Smooth muscle cell (in vitro differentiated cells): ENCODE results near the gene METRNL. TPM values are rescaled to one million over a fixed set of nuclear protein-coding genes. Genes with fewer than 3 reads are reported as not detected.

Experiments
- DNase-seq: peaks from one replicate; lab custom pipeline; 2025; ENCODE audit not compliant: unreplicated experiment; lab: John Stamatoyannopoulos, UW
- H2AFZ ChIP-seq: fragments of 200-600 bp; sonication (generic); 2 replicates; pipeline ENCODE4 v1.6.0; 2016; ENCODE audit warnings: antibody characterized with exemption, low read depth, mild to moderate bottlenecking
- H3F3A ChIP-seq: fragments of 200-600 bp; sonication (generic); 2 replicates; pipeline ENCODE4 v1.6.0; 2017; ENCODE audit warnings: antibody characterized with exemption, low read depth
- H3K27ac ChIP-seq: fragments of 200-600 bp; sonication (generic); 2 replicates; pipeline ENCODE4 v1.5.1; 2016; ENCODE audit warnings: low read depth, mild to moderate bottlenecking
- H3K27me3 ChIP-seq: fragments of 200-600 bp; sonication (generic); 2 replicates; pipeline ENCODE4 v1.6.1; 2016; ENCODE audit warnings: low read depth, mild to moderate bottlenecking
- H3K36me3 ChIP-seq: fragments of 200-600 bp; sonication (generic); 2 replicates; pipeline ENCODE4 v1.5.1; 2016; ENCODE audit warnings: low read depth
- H3K4me1 ChIP-seq: fragments of 200-600 bp; sonication (generic); 2 replicates; pipeline ENCODE4 v1.5.1; 2016; ENCODE audit warnings: low read depth
- H3K4me2 ChIP-seq: fragments of 200-600 bp; sonication (generic); 2 replicates; pipeline ENCODE4 v1.6.0; 2016; ENCODE audit warnings: mild to moderate bottlenecking
- H3K4me3 ChIP-seq: fragments of 200-600 bp; sonication (generic); 2 replicates; pipeline ENCODE4 v1.5.1; 2016; ENCODE audit warnings: mild to moderate bottlenecking
- H3K79me2 ChIP-seq: fragments of 200-600 bp; sonication (generic); 2 replicates; pipeline ENCODE4 v1.6.0; 2016; ENCODE audit warnings: low read depth, mild to moderate bottlenecking
- H3K9ac ChIP-seq: fragments of 200-600 bp; sonication (generic); 2 replicates; pipeline ENCODE4 v1.6.0; 2016; ENCODE audit warnings: low read depth
- H3K9me3 ChIP-seq: fragments of 200-600 bp; sonication (generic); replicated peaks from 2 replicates; pipeline ENCODE4 v1.5.1; 2016; ENCODE audit warnings: low read depth
- H4K20me1 ChIP-seq: fragments of 200-600 bp; sonication (generic); 2 replicates; pipeline ENCODE4 v1.6.0; 2016; ENCODE audit warnings: low read depth
- WGBS: methylation state at CpG from one replicate; pipeline ENCODE4 v1.1.7; 2016; ENCODE audit warnings: low lambda C conversion rate; 5-methylcytosine and 5-hydroxymethylcytosine counted together
- polyA plus RNA-seq: library from polyadenylated mRNA; unstranded; fragments of >200 nt; fragmentation: Nextera tagmentation; extraction: Ambion mirVana; gene quantifications from 2 replicates; pipeline ENCODE4 v1.2.1, GENCODE V29; 2016
- total RNA-seq: library from RNA; depleted of rRNA; stranded (reverse); fragments of >200 nt; gene quantifications from 2 replicates; pipeline ENCODE4 v1.2.3, GENCODE V29; 2014
- TF ChIP-seq, protein P1 (sequence below): fragments of 200-600 bp; sonication (generic); IDR thresholded peaks from 2 replicates; pipeline ENCODE4 v1.5.1; 2017; ENCODE audit warnings: borderline replicate concordance, mild to moderate bottlenecking, antibody characterized with exemption; ENCODE audit not compliant: insufficient read depth, poor library complexity, severe bottlenecking

The METRNL gene
- total and polyA plus RNA-seq, 2 experiments from 2014 or later: 55.6 to 98.1 TPM

DNA sequence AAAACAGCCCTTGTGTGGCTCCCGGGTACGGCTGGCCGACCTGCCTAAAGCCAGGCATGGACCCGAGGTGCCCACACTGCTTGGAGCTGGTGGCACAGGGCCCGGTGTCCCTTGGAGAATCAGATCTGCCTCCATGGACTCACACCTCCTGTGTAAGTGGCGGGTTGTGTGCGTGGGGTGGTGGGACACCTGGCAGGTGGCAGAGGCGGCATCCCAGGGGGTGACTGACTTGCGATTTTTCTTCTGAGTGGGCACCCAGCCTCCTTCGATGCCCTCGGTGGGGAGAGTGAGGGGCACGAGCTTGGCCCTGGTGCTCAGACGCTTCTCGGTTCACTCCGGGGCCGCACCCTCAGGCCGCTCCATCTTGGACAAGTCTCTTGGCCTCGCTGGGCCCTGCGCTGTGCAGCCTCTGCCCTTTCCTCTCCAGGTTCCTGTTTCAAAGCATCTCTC lies 35.8 kb downstream of the METRNL start:
- peaks cover 1% of the 10 kb centered on the region for H3K27me3 ChIP-seq
- 98% methylated on average over 19 of the region's 19 CpGs for WGBS
- TF ChIP-seq, protein P1, sequence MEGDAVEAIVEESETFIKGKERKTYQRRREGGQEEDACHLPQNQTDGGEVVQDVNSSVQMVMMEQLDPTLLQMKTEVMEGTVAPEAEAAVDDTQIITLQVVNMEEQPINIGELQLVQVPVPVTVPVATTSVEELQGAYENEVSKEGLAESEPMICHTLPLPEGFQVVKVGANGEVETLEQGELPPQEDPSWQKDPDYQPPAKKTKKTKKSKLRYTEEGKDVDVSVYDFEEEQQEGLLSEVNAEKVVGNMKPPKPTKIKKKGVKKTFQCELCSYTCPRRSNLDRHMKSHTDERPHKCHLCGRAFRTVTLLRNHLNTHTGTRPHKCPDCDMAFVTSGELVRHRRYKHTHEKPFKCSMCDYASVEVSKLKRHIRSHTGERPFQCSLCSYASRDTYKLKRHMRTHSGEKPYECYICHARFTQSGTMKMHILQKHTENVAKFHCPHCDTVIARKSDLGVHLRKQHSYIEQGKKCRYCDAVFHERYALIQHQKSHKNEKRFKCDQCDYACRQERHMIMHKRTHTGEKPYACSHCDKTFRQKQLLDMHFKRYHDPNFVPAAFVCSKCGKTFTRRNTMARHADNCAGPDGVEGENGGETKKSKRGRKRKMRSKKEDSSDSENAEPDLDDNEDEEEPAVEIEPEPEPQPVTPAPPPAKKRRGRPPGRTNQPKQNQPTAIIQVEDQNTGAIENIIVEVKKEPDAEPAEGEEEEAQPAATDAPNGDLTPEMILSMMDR: no peak
- H4K20me1 ChIP-seq: no peaks in the 10 kb centered on the region
- no peak overlapping the region for H3K4me3 ChIP-seq
- H3K36me3 ChIP-seq: no peaks in the 10 kb centered on the region
- no peaks in the 10 kb centered on the region for H3K79me2 ChIP-seq
- H2AFZ ChIP-seq: no peak overlapping the region
- H3F3A ChIP-seq: no peaks in the 10 kb centered on the region
- H3K9ac ChIP-seq: no peak overlapping the region
- H3K4me1 ChIP-seq: peaks cover 8% of the 10 kb centered on the region
- H3K9me3 ChIP-seq: no peaks in the 10 kb centered on the region
- no peak for DNase-seq
- H3K27ac ChIP-seq: no peak overlapping the region
- no peak overlapping the region for H3K4me2 ChIP-seq

DNA sequence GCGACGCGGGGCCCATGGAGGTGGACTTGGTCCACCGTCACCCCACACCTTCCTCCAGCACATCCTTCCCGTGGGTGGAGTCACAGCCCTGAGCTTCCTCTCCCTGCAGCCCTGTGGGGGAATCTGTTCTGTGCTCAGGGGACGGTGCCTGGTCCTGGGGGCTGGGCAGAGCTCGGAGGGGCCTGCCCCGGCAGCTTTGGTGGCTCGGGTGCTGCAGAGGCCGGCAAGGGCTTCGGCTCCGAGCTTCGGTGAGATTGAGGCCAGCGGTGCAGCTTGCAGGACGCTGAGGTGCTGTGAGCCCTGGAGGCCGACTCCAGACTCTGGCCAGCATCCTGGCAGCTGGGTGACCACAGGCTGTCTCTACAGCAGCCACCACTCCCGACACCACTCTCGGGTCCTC lies 36.4 kb downstream of the METRNL start:
- peaks cover 8% of the 10 kb centered on the region for H3K4me1 ChIP-seq
- DNase-seq: no peak
- no peak overlapping the region for H3K4me3 ChIP-seq
- H3K36me3 ChIP-seq: no peaks in the 10 kb centered on the region
- WGBS: 98% methylated on average over 18 of the region's 18 CpGs
- no peak overlapping the region for H3K9ac ChIP-seq
- H3K79me2 ChIP-seq: no peaks in the 10 kb centered on the region
- H3K27ac ChIP-seq: no peak overlapping the region
- TF ChIP-seq, protein P1: no peak
- H3F3A ChIP-seq: no peaks in the 10 kb centered on the region
- H3K27me3 ChIP-seq: peaks cover 7% of the 10 kb centered on the region
- no peak overlapping the region for H2AFZ ChIP-seq
- H3K4me2 ChIP-seq: no peak overlapping the region
- no peaks in the 10 kb centered on the region for H3K9me3 ChIP-seq
- no peaks in the 10 kb centered on the region for H4K20me1 ChIP-seq

DNA sequence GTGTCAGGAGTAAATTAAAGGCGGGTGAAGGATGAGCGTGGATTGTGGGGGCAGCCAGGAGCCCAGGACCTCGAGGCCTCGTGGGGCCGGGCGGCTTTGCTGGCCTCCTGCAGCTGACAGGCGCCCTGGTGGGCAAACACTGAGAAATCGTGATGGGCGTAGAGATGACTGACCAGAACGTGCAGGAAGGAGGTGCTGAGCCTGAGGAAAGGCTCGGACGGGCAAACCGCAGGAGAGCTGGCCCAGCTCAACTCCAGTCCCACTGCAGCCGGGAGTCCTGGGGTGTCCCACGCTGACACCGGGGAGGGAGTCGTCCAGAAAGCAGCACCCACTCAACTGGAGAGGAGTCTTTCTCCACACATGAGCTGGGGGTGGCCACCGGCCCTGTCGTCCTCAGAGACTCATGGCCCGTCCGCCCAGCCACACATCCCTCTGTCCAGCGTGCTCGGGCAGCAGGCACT lies 36.9 kb downstream of the METRNL start:
- H3K9me3 ChIP-seq: no peaks in the 10 kb centered on the region
- H3K36me3 ChIP-seq: no peaks in the 10 kb centered on the region
- DNase-seq: no peak
- H3K4me2 ChIP-seq: no peak overlapping the region
- no peaks in the 10 kb centered on the region for H4K20me1 ChIP-seq
- peaks cover 8% of the 10 kb centered on the region for H3K4me1 ChIP-seq
- no peaks in the 10 kb centered on the region for H3F3A ChIP-seq
- no peak overlapping the region for H3K27ac ChIP-seq
- peaks cover 12% of the 10 kb centered on the region for H3K27me3 ChIP-seq
- WGBS: 96% methylated on average over 23 of the region's 23 CpGs
- TF ChIP-seq, protein P1: no peak
- no peak overlapping the region for H3K4me3 ChIP-seq
- no peak overlapping the region for H3K9ac ChIP-seq
- H2AFZ ChIP-seq: no peak overlapping the region
- H3K79me2 ChIP-seq: no peaks in the 10 kb centered on the region
